ENCODE results near the gene UNC79. TPM values are rescaled to one million over a fixed set of nuclear protein-coding genes. Genes with fewer than 3 reads are reported as not detected.

Gene UNC79
- total RNA-seq, 4 donors from 2014 or later: under 0.01 to 0.23 (median 0.18) TPM

- Histone ChIP-seq H3K27ac (replicated peaks in 1 of 4) (no peak overlapping the region), H3K36me3 (no peaks in the 10 kb centered on the region), H3K4me3 (no peak overlapping the region), H3K4me1 (no peaks in the 10 kb centered on the region), H3K9me3 (peaks cover 0 to 10% (median 4%) of the 10 kb centered on the region in 4 donors), H3K27me3 (no peaks in the 10 kb centered on the region)
- TF ChIP-seq CTCF (IDR thresholded peaks at IDR 0.05) (no peak), POLR2AphosphoS5 (IDR thresholded peaks at IDR 0.05) (no peak), POLR2A (IDR thresholded peaks at IDR 0.05; ENCODE audit: low read depth) (no peak), EP300 (IDR thresholded peaks at IDR 0.05) (no peak)
- no peak for DNase-seq (ENCODE audit: extremely low spot score)
- intact Hi-C loops (cut with DNase I): no loop called here
These were observed 270.2 kb downstream of the UNC79 start for GRCh38 chr14:93700928-93701327.

- Histone ChIP-seq H3K36me3 (no peaks in the 10 kb centered on the region), H3K9me3 (peaks cover 0 to 10% (median 4%) of the 10 kb centered on the region in 4 donors), H3K27me3 (no peaks in the 10 kb centered on the region), H3K4me3 (no peak overlapping the region), H3K4me1 (no peaks in the 10 kb centered on the region), H3K27ac (replicated peaks in 1 of 4) (no peak overlapping the region)
- 91% methylated on average over 2 of the region's 2 CpGs for WGBS
- no peak for DNase-seq (ENCODE audit: extremely low spot score)
- TF ChIP-seq POLR2AphosphoS5 (IDR thresholded peaks at IDR 0.05): no peak
- TF ChIP-seq CTCF (IDR thresholded peaks at IDR 0.05): no peak
- no peak for TF ChIP-seq POLR2A (IDR thresholded peaks at IDR 0.05; ENCODE audit: low read depth)
- no peak for TF ChIP-seq EP300 (IDR thresholded peaks at IDR 0.05)
- intact Hi-C loops (cut with DNase I): no loop called here
These were observed 270.8 kb downstream of the UNC79 start for GRCh38 chr14:93701562-93701961.

GRCh38 chr14:93702946-93703345, 272.2 kb downstream of the UNC79 start:
- Histone ChIP-seq H3K36me3 (no peaks in the 10 kb centered on the region), H3K9me3 (peaks cover 0 to 8% (median 1%) of the 10 kb centered on the region in 4 donors), H3K4me1 (peaks cover 0 to 1% (median 0%) of the 10 kb centered on the region in 4 donors), H3K27ac (replicated peaks in 1 of 4) (no peak overlapping the region), H3K27me3 (no peaks in the 10 kb centered on the region), H3K4me3 (no peak overlapping the region)
- peak; percentile 70 for DNase-seq (ENCODE audit: extremely low spot score)
- intact Hi-C loops (cut with DNase I): no loop called here
- no peak for TF ChIP-seq POLR2AphosphoS5 (IDR thresholded peaks at IDR 0.05)
- TF ChIP-seq CTCF (IDR thresholded peaks at IDR 0.05): no peak
- no peak for TF ChIP-seq POLR2A (IDR thresholded peaks at IDR 0.05; ENCODE audit: low read depth)
- TF ChIP-seq EP300 (IDR thresholded peaks at IDR 0.05): no peak
- WGBS: 87% methylated on average over 5 of the region's 6 CpGs

- H3K9me3 ChIP-seq: peaks cover 0 to 6% (median 0%) of the 10 kb centered on the region in 4 donors
- 95% methylated on average over 6 of the region's 6 CpGs for WGBS
- no peak for TF ChIP-seq POLR2A (IDR thresholded peaks at IDR 0.05; ENCODE audit: low read depth)
- TF ChIP-seq POLR2AphosphoS5 (IDR thresholded peaks at IDR 0.05): no peak
- no peak for TF ChIP-seq CTCF (IDR thresholded peaks at IDR 0.05)
- TF ChIP-seq EP300 (IDR thresholded peaks at IDR 0.05): no peak
- H3K27ac ChIP-seq (replicated peaks in 1 of 4): no peak overlapping the region
- H3K4me1 ChIP-seq: peaks cover 0 to 7% (median 5%) of the 10 kb centered on the region in 4 donors
- H3K27me3 ChIP-seq: no peaks in the 10 kb centered on the region
- peak; percentile 34 for DNase-seq (ENCODE audit: extremely low spot score)
- H3K4me3 ChIP-seq: no peak overlapping the region
- intact Hi-C loops (cut with DNase I): no loop called here
- no peaks in the 10 kb centered on the region for H3K36me3 ChIP-seq
These were observed 273.2 kb downstream of the UNC79 start for GRCh38 chr14:93703941-93704340.

- H3K36me3 ChIP-seq: no peaks in the 10 kb centered on the region
- DNase-seq (ENCODE audit: extremely low spot score): peak; percentile 74
- no peak overlapping the region for H3K4me3 ChIP-seq
- WGBS: 91% methylated on average over 14 of the region's 15 CpGs
- H3K27ac ChIP-seq (replicated peaks in 1 of 4): no peak overlapping the region
- no peaks in the 10 kb centered on the region for H3K27me3 ChIP-seq
- TF ChIP-seq POLR2AphosphoS5 (IDR thresholded peaks at IDR 0.05): no peak
- no peak for TF ChIP-seq POLR2A (IDR thresholded peaks at IDR 0.05; ENCODE audit: low read depth)
- TF ChIP-seq EP300 (IDR thresholded peaks at IDR 0.05): no peak
- no peak for TF ChIP-seq CTCF (IDR thresholded peaks at IDR 0.05)
- H3K9me3 ChIP-seq: no peaks in the 10 kb centered on the region
- intact Hi-C loops (cut with DNase I): no loop called here
- peaks cover 0 to 7% (median 5%) of the 10 kb centered on the region in 4 donors for H3K4me1 ChIP-seq
These were observed 274.9 kb downstream of the UNC79 start for GRCh38 chr14:93705513-93706156.

Data from esophagus muscularis mucosa (tissue), 4 donors.